Measurements from ENCODE around the gene IDE. TPM values are rescaled to one million over a fixed set of nuclear protein-coding genes. Genes with fewer than 3 reads are reported as not detected.

The IDE gene
- total and polyA plus RNA-seq, 9 of the 15 experiments (the other 6 are each of a cell fraction or from before 2014, with no cell fraction given): 10.2 to 50.6 (median 33.2) TPM

DNA sequence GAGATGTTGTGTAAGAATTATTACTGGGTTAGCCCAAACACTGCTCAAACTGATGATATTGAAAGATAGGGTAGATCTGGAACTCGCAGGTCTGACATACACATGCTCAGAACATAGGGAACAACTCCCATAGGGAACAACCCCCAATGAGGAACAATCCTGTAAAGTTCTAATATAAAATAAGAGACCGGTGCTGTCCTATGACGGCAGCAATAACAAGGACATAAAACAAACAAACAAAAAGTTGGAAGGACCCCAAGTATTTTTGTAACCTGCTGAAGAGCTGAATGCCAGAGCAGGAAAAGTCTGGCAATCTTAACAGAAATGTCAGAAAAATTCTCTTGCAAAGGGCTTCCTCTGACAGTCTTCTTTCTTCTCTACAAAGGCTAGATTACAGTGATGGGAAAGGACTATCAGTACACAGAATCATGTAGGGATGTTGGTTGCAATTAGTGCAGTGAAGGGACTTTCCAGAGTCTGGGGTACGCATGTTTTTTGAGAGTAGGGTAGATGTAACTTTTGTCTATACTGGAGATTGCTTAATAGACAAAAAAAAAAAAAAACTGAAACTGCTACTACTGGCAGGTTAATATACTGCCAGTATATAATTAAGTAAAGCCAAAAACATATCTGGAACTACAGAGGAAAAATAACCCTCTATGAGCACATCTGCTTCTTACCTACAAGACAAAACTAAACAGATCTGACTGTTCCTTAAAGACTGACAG lies 35.5 kb downstream of the IDE start:
- no peak overlapping the region for H3K9ac ChIP-seq (ENCODE audit: insufficient read depth in 1 of 2, low read depth in 2 of 2, low read length in 2 of 2)
- peaks cover 48% of the 10 kb centered on the region for H3K36me3 ChIP-seq (ENCODE audit: control insufficient read depth, insufficient read depth, low read length)
- H4K20me1 ChIP-seq (replicated peaks; ENCODE audit: control insufficient read depth, insufficient read depth, low read length): no peaks in the 10 kb centered on the region; the same call in 1 of the 2 replicates
- no peaks in the 10 kb centered on the region for H3K9me1 ChIP-seq (ENCODE audit: control insufficient read depth, insufficient read depth, low read length)
- H3K27me3 ChIP-seq (ENCODE audit: control insufficient read depth in 2 of 2, insufficient read depth in 2 of 2, low read length in 2 of 2): no peaks in the 10 kb centered on the region
- peaks cover 0 to 2% of the 10 kb centered on the region in 2 experiments; a peak in 3 of 5 replicates for H3K4me1 ChIP-seq (replicated peaks in 1 of 2; ENCODE audit: control insufficient read depth in 2 of 2, insufficient read depth in 2 of 2, low read length in 2 of 2)
- in situ Hi-C loops (cut with MboI): no loop called here
- intact Hi-C loops (cut with micrococcal nuclease): no loop called here
- no peak overlapping the region for H3K4me3 ChIP-seq
- no peak overlapping the region for H3K27ac ChIP-seq (ENCODE audit: extremely low read depth, low read depth, low read length)
- no peak for FAIRE-seq
- WGBS (ENCODE audit: insufficient coverage, low coverage, missing lambda C conversion rate): 83% methylated on average over 4 of the region's 4 CpGs
- no peaks in the 10 kb centered on the region for H3K9me3 ChIP-seq (replicated peaks; ENCODE audit: control insufficient read depth, insufficient read depth, low read depth, low read length)
- POLR2A ChIA-PET: interaction anchor here (0.6 to 1.2 kb wide), 2 partner anchors 51 to 182 kb away, joined by 3 read pairs; no protein-coding TSS in a partner anchor
- DNase-seq (ENCODE audit: extremely low read depth in 1 of 4, low spot score in 3 of 4): no peak
- no TSS peak for BruUV-seq (replicated peaks)
- no peak for ATAC-seq
- CTCF ChIA-PET (ENCODE audit: low intra/inter-chr PET ratio): no interaction called here
- no peak overlapping the region for H3K4me2 ChIP-seq (ENCODE audit: insufficient read depth, low read length)
- H2AFZ ChIP-seq (ENCODE audit: low read depth, low read length): no peak overlapping the region
- H3K79me2 ChIP-seq (ENCODE audit: control insufficient read depth, insufficient read depth, low read length): peaks cover 61% of the 10 kb centered on the region
- no peak for TF ChIP-seq E2F8 (IDR thresholded peaks at IDR 0.05; ENCODE audit: low read depth, partially characterized antibody)

Measured in K562 (cell line).